Measurements from ENCODE around the gene PANK2.

DNA sequence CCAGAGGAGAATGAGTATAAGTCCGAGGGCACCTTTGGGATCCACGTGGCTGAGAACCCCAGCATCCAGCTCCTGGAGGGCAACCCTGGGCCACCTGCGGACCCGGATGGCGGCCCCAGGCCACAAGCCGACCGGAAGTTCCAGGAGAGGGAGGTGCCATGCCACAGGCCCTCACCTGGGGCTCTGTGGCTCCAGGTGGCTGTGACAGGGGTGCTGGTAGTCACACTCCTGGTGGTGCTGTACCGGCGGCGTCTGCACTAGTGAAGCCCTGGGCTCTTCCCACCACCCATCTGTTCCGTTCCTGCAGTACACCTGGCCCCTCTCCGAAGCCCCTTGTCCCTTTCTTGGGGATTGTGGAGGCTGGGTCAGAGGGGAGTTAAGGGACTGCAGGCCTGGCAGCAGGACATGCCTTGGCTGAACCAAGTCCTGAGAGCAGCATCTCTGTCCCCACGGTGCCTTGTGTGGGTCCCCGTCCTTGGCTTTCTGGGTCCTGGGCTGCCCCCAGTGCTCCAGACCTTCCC is 23.2 kb upstream of the PANK2 start:
- TF ChIP-seq CTCF (IDR thresholded peaks at IDR 0.05) (no peak), POLR2A (IDR thresholded peaks at IDR 0.05) (no peak)

Measured in testis (tissue), 2 donors.